Fibroblast of villous mesenchyme (primary cell): ENCODE results near the gene EBI3. TPM values are rescaled to one million over a fixed set of nuclear protein-coding genes. Genes with fewer than 3 reads are reported as not detected.
"Not testable (repeated sequence)": the region's sequence is repeated elsewhere in the genome, so short reads cannot be mapped to it uniquely, and the experiment has no call there.

Experiments used
- DNase-seq: peaks from one replicate; pipeline ENCODE4 v3.0.0-alpha.2; 2010; ENCODE audit warnings: low read depth
- H3K4me3 ChIP-seq: 2 replicates; pipeline ENCODE4 v1.5.1; 2011; ENCODE audit warnings: low read depth, mild to moderate bottlenecking, low read length
- total RNA-seq: library from RNA; depleted of rRNA; stranded (reverse); fragments of >200 nt; gene quantifications from 2 replicates; pipeline ENCODE4 v1.2.3, GENCODE V29; 2012
- TF ChIP-seq, protein P1 (sequence below): IDR thresholded peaks from 2 replicates; pipeline ENCODE4 v1.5.1; 2012; ENCODE audit warnings: low read depth, mild to moderate bottlenecking, low read length; ENCODE audit not compliant: insufficient read depth

Gene EBI3
- total RNA-seq, 1 donor, result 1.3 TPM

GRCh38 chr19:4266253-4267000, 37.1 kb downstream of the EBI3 start:
- no peak overlapping the region for H3K4me3 ChIP-seq
- TF ChIP-seq, protein P1, sequence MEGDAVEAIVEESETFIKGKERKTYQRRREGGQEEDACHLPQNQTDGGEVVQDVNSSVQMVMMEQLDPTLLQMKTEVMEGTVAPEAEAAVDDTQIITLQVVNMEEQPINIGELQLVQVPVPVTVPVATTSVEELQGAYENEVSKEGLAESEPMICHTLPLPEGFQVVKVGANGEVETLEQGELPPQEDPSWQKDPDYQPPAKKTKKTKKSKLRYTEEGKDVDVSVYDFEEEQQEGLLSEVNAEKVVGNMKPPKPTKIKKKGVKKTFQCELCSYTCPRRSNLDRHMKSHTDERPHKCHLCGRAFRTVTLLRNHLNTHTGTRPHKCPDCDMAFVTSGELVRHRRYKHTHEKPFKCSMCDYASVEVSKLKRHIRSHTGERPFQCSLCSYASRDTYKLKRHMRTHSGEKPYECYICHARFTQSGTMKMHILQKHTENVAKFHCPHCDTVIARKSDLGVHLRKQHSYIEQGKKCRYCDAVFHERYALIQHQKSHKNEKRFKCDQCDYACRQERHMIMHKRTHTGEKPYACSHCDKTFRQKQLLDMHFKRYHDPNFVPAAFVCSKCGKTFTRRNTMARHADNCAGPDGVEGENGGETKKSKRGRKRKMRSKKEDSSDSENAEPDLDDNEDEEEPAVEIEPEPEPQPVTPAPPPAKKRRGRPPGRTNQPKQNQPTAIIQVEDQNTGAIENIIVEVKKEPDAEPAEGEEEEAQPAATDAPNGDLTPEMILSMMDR, result no peak
- DNase-seq, result no peak

GRCh38 chr19:4267101-4267900, 38.0 kb downstream of the EBI3 start:
- DNase-seq, result peak; percentile 37
- TF ChIP-seq, protein P1, result peak; percentile 81
- no peak overlapping the region for H3K4me3 ChIP-seq

DNA sequence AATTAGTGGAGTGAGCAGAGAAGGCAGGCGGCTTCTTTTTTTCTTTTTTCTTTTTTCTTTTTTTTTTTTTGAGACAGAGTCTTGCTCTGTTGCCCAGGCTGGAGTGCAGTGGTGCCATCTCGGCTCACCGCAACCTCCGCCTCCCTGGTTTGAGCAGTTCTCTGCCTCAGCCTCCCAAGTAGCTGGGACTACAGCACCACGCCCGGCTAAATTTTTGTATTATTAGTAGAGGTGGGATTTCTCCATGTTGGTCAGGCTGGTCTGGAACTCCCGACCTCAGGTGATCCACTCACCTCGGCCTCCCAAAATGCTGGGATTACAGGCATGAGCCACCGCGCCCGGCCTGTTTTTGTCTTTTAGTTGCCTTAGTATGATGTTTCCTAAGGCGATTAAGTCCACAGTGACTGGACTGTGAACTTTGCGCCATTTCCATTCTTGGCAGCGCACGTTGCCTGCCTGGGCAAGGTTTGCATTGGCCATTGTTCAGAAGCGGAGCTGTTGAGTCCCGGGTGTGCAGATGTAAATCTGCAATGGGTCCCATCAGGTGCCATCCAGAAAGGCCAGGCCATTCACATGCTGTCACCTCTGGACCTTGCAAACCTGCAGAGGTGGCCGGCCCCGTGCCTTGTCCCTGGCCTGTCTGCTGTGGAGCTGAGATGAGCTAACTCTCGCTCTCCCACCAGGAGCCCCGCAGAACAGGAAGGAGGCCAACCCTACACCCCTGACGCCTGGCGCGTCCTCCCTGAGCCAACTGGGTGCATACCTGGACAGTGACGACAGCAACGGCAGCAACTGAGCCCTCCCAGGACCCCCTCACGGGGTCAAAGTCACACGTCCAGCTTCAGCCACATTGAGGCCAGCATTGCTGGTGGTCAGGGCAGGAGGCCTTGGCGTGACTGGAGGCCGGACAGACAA, 38.8 kb downstream of the EBI3 start:
- DNase-seq, result no peak
- TF ChIP-seq, protein P1, result no peak

DNA sequence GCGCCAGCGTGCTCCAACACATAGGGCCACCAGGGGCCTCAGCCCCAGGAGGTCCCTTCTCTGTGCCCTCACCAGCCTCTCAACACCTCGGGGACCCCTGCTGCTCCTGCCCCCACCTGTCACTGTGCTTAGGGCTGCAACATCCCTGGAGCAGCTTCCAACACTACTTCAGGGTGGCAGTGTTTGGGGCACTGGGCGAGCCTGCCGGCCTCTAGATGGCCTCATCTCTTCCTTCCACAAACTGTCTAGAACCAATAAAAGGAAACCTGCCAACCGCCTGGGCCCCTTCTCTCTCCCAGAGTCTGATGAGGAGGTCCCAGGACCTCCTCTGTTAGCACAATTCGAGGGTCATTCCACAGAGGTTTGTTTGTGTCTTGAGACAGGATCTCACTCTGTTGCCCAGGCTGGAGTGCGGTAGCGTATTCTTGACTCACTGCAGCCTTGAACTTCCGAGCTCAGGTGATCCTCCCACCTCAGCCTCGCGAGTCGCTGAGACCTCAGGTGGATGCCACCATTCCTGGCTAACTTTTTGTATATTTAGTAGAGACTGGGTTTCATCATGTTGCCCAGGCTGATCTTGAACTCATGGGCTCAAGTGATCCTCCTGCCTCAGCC, 39.6 kb downstream of the EBI3 start:
- no peak overlapping the region for H3K4me3 ChIP-seq
- DNase-seq, result no peak
- TF ChIP-seq, protein P1, result no peak

More for the DNA sequence above, 38.8 kb downstream of the EBI3 start:
- no peak overlapping the region for H3K4me3 ChIP-seq

DNA sequence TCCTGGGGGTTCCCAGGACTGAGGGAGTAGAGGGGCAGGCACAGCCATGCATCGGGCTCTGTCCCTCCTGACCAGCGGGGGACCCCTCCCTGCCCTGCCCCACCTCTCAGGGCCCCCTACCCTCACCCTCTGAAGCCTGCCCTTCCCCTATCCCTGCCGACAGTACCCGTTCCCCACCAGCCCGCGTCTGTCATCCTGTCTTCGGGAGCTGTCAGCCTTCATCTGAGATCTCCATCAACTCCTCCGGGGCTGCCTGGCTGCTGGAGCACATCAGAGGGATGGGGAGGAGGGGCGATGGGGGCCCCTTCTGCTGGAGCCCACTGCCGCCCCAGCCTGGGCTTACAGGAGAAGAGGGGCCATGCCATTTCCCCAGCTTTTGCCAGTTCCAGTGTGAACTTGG, 43.6 kb downstream of the EBI3 start:
- DNase-seq, result no peak
- H3K4me3 ChIP-seq, result no peak overlapping the region
- TF ChIP-seq, protein P1, result no peak

DNA sequence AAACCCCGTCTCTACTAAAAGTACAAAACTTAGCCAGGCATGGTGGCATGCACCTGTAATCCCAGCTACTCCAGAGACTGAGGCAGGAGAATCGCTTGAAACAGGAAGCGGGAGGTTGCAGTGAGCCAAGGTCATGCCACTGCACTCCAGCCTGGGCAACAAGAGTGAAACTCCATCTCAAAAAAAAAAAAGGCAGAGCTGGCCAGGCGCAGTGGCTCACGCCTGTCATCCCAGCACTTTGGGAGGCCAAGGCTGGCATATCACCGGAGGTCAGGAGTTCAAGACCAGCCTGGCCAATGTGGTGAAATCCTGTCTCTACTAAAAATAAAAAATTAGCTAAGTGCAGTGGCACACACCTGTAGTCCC, 45.0 kb downstream of the EBI3 start:
- H3K4me3 ChIP-seq, DNase-seq: not testable (repeated sequence)
